DMS53 treated with DMSO at 0.1 percent for 48 hours (cell line): ENCODE data around the gene GRIN1.
A peak's percentile ranks its signal among the peaks of the same experiment; 100 is the strongest.
"Not testable (repeated sequence)": the region's sequence is repeated elsewhere in the genome, so short reads cannot be mapped to it uniquely, and the experiment has no call there.

Experiments used
- DNase-seq: peaks from one replicate; lab custom pipeline; 2025; ENCODE audit not compliant: unreplicated experiment; lab: John Stamatoyannopoulos, UW

The GRIN1 gene

DNA sequence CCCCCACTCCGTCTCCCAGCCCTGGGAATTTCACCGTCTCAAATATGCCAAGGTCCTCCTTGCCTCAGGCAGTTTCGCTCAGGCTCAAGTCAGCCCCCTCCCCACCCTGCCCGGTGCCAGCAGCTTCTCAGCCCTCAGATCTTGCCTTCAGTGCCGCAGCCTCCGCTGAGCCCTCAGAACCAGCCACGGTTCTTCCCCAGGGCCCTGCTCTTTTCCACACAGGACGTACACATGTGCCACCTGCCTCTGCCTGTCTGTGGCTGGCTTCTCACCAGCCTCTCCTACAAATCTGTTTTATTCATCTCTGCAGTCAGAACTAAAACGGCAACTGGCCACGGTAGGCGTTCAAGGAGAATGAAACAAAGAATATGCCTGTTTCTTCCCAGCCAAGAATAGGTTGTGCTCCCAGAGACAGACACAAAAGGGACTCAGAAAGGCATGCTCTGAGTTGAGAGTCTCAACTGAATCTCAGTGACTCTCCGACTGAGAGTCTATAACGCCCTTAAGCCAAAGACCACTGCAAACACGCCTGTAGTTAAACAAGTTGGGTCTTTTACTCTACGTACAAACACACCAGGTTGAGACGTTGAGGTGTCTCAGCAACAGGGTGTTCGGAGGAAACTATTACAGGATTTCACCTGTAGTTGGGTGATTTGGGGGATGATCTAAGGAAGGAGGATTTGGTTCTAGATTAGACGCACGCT is 10.6 kb upstream of the GRIN1 start:
- no peak for DNase-seq

GRCh38 chr9:137128862-137129455 is 10.0 kb upstream of the GRIN1 start:
- no peak for DNase-seq

DNA sequence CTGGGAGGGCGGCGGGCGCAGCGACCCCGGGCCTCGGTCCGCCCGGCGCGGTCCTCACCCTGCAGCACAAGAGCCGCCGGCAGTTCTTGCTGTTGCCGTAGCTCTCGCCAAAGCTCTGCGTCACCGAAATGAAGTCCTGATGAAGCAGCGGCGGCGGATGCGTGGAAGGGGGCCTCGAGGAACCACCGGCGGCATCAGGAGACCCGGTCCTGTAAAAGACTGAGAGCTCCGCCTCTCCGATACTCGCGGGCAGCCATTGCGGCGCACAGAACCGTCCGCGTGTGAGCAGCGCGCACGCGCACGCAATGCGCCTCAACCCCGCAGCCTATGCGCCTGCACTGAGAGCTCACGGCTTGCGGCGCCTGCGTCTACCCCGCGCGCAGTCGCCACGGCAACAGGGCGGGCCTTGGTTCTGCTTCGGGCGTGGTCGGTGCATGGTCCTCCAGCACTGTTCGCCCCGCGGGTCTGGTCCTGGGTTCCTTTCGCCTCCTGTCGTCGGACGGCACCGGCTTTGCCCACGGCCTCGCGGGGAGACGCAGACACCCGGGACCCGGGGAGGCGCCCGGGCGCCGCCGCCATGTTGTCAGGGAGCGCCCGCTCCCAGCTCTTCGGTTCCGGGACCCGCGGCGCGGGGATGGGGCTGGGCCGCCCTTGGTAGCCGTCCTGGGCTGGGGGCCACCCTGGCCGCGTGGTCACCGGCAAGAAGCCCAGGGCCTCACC is 9.3 kb upstream of the GRIN1 start:
- peak; percentile 87 for DNase-seq

DNA sequence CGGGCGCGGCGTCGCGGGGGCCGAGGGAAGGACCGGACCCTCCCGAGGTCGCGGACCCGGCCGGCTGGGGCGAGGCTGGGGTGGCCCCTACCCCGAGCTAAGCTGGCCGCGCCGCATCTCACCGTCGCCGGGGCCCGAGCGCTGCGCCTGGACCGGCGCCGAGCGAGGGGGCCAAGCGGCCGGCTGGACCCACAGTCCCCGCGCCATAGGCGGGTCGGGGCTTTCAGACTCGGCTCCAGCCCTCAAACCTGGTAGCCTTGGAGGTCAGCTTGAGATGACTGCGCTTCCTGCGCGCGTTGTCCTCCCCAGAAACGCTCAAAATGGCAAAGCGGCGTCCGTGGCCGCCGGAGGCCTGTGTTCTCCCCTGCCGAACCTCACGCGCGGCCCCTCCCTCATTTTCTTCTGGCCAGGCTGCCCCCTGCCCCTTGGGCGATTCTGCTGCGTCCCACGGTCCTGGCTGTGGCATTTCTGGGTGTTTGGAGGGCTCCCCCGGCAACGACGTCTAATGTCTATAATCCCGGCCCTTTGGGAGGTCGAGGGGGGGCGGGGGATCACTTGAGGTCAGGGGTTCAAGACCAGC is 8.7 kb upstream of the GRIN1 start:
- DNase-seq = no peak

GRCh38 chr9:137134191-137134590 is 4.8 kb upstream of the GRIN1 start:
- DNase-seq = no peak

DNA sequence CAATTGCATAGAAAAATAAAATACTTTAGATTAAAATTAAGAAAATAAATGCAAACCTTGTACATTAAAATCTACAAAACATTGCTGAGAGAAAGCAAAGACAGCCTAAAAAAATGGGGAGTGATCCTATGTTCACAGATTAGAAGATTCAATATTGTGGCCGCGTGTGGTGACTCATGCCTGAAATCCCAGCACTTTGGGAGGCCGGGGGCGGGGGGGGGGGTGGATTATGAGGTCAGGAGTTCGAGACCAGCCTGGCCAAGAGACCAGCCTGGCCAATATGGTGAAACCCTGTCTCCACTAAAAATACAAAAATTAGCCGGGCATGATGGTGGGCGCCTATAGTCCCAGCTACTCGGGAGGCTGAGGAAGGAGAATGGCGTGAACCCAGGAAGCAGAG is 3.8 kb upstream of the GRIN1 start:
- DNase-seq = not testable (repeated sequence)

DNA sequence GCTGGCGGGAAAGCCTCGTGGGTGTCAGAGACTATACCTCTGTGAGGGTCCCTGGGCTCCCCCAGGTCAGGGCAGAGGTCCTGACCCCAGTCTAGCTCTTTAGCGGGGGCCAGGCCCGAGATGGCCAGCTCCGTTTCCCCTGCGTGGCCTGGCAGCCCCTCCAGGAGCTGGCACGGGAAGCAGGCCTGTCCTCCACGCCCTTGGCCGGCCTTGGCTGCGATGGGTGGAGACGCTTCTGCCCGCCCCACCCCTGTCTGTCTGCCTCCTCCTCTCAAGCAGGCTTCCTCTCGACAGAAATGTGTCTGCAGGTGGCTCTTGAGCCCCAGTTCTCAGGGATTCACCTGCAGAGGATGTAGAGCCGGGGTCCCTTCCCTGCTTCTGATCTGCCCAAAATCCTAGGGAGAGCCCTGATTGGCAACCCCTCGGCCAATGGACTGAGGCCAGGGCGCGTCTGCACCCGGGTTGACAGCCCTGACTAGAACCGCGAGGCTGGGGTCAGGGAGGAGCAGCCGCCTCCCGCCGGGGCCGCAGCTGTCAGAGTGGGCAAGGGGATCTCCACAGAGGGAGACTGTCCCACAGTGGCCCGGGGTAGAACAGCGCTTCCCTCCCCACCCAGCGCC is 2.6 kb upstream of the GRIN1 start:
- no peak for DNase-seq

- DNase-seq = no peak
Measured at GRCh38 chr9:137136881-137137607, 1.9 kb upstream of the GRIN1 start.

- DNase-seq = no peak
Measured at GRCh38 chr9:137138058-137138721, 764 bp upstream of the GRIN1 start.

GRCh38 chr9:137139468-137140150 is 655 bp downstream of the GRIN1 start:
- DNase-seq = no peak

- no peak for DNase-seq
Measured at GRCh38 chr9:137140151-137141012, 1.4 kb downstream of the GRIN1 start.

GRCh38 chr9:137141050-137141810 is 2.3 kb downstream of the GRIN1 start:
- no peak for DNase-seq

- no peak for DNase-seq
Measured at GRCh38 chr9:137141976-137142936, 3.3 kb downstream of the GRIN1 start.

DNA sequence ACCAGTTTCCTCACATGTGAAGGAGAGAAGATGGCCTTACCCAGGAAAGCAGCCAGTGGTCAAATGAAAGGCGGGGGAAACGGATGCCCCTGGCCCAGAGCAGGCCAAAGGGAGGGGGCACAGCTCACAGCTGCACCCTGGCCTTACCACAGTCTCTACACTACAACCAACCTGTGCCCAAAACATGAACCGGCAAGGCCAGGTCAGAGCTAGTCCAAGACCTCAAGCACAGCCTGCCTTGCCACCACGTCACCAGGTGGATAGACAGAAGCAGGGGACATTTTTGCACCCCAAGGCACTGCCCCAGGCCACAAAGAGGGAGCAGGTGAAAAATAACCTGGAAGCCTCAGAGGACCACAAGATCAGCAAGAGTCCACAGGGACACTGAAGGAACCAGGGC is 4.5 kb downstream of the GRIN1 start:
- DNase-seq = no peak

- DNase-seq = no peak
Measured at GRCh38 chr9:137145731-137146526, 7.0 kb downstream of the GRIN1 start.

GRCh38 chr9:137146527-137146918 is 7.6 kb downstream of the GRIN1 start:
- DNase-seq = no peak
